CD4-positive, alpha-beta T cell treated with Interleukin-1 beta for 1 hour (primary cell): ENCODE measurements around the gene ARIH1.
"Not testable (repeated sequence)": the region's sequence is repeated elsewhere in the genome, so short reads cannot be mapped to it uniquely, and the experiment has no call there.

ENCODE experiments used
- DNase-seq, 2 donors: peaks; one replicate each; pipeline ENCODE4 v3.0.0-alpha.2; 2020 to 2022

The ARIH1 gene

GRCh38 chr15:72473614-72474465, at the start of gene ARIH1:
Gene ARIH1, plus strand, starts transcription at chr15:72474330. Its CDS starts 310 bp downstream, at chr15:72474640.
- DNase-seq, result peak; percentile 95 to 96

GRCh38 chr15:72426753-72427152, 47.4 kb upstream of the ARIH1 start:
- DNase-seq, result no peak

GRCh38 chr15:72437650-72438316, 36.3 kb upstream of the ARIH1 start:
- DNase-seq, result no peak

GRCh38 chr15:72442848-72443247, 31.3 kb upstream of the ARIH1 start:
- DNase-seq, result not testable (repeated sequence)

GRCh38 chr15:72445426-72445825, 28.7 kb upstream of the ARIH1 start:
- no peak for DNase-seq

GRCh38 chr15:72450805-72451204, 23.3 kb upstream of the ARIH1 start:
- DNase-seq, result no peak

- DNase-seq, result no peak
These were observed 22.9 kb upstream of the ARIH1 start for GRCh38 chr15:72451224-72451623.

- DNase-seq, result no peak
These were observed 17.4 kb upstream of the ARIH1 start for GRCh38 chr15:72456684-72457083.

GRCh38 chr15:72460402-72460801, 13.7 kb upstream of the ARIH1 start:
- no peak for DNase-seq

GRCh38 chr15:72463702-72464101, 10.4 kb upstream of the ARIH1 start:
- no peak for DNase-seq

GRCh38 chr15:72464251-72464650, 9.9 kb upstream of the ARIH1 start:
- DNase-seq, result no peak

GRCh38 chr15:72468103-72468502, 6.0 kb upstream of the ARIH1 start:
- no peak for DNase-seq

GRCh38 chr15:72472992-72473610, 1.0 kb upstream of the ARIH1 start:
- DNase-seq, result peak in 1 of 2 donors; percentile 27

- no peak for DNase-seq
These were observed 359 bp downstream of the ARIH1 start for GRCh38 chr15:72474466-72474911.

- DNase-seq, result peak; percentile 81 to 82
These were observed 940 bp downstream of the ARIH1 start for GRCh38 chr15:72474912-72475628.

- no peak for DNase-seq
These were observed 1.5 kb downstream of the ARIH1 start for GRCh38 chr15:72475674-72476073.

- not testable (repeated sequence) for DNase-seq
These were observed 2.2 kb downstream of the ARIH1 start for GRCh38 chr15:72476330-72476729.

- DNase-seq, result no peak
These were observed 7.0 kb downstream of the ARIH1 start for GRCh38 chr15:72481015-72481659.

- no peak for DNase-seq
These were observed 8.1 kb downstream of the ARIH1 start for GRCh38 chr15:72482275-72482674.

- no peak for DNase-seq
These were observed 9.1 kb downstream of the ARIH1 start for GRCh38 chr15:72483279-72483678.

- DNase-seq, result no peak
These were observed 12.0 kb downstream of the ARIH1 start for GRCh38 chr15:72486144-72486543.

- no peak for DNase-seq
These were observed 13.1 kb downstream of the ARIH1 start for GRCh38 chr15:72487070-72487797.
